ENCODE data around the gene ATRX. TPM values are rescaled to one million over a fixed set of nuclear protein-coding genes. Genes with fewer than 3 reads are reported as not detected.
"Not testable (repeated sequence)": the region's sequence is repeated elsewhere in the genome, so short reads cannot be mapped to it uniquely, and the experiment has no call there.

ATRX gene
- total RNA-seq, 2 donors from 2014 or later, result 70.2 to 74.5 TPM

- Mint-ChIP-seq H3K36me3 (ENCODE audit: low read depth) (peaks cover 53% of the 10 kb centered on the region), H3K27me3 (no peaks in the 10 kb centered on the region), H3K27ac (no peak overlapping the region), H3K4me1 (peaks cover 10% of the 10 kb centered on the region), H3K4me3 (no peak overlapping the region), H3K9me3 (no peaks in the 10 kb centered on the region)
- no peak for ATAC-seq (replicated peaks)
Measured at GRCh38 chrX:77528034-77528433, 258.0 kb downstream of the ATRX start.

GRCh38 chrX:77527233-77528001 lies 258.6 kb downstream of the ATRX start:
- Mint-ChIP-seq H3K9me3 (no peaks in the 10 kb centered on the region), H3K36me3 (ENCODE audit: low read depth) (peaks cover 53% of the 10 kb centered on the region), H3K4me3 (no peak overlapping the region), H3K27me3 (no peaks in the 10 kb centered on the region), H3K4me1 (peaks cover 10% of the 10 kb centered on the region), H3K27ac (peak overlapping the region; percentile 65)
- ATAC-seq (replicated peaks), result no peak

- Mint-ChIP-seq H3K4me1 (no peaks in the 10 kb centered on the region), H3K4me3 (no peak overlapping the region), H3K9me3 (peaks cover 5% of the 10 kb centered on the region), H3K27me3 (no peaks in the 10 kb centered on the region), H3K27ac (no peak overlapping the region), H3K36me3 (ENCODE audit: low read depth) (peaks cover 83% of the 10 kb centered on the region)
- no peak for ATAC-seq (replicated peaks)
Measured at GRCh38 chrX:77519765-77520164, 266.3 kb downstream of the ATRX start.

GRCh38 chrX:77514177-77514576 lies 271.8 kb downstream of the ATRX start:
- peaks cover 90% of the 10 kb centered on the region for H3K36me3 Mint-ChIP-seq (ENCODE audit: low read depth)
- no peak for ATAC-seq (replicated peaks)
- no peaks in the 10 kb centered on the region for H3K4me1 Mint-ChIP-seq
- no peak overlapping the region for H3K4me3 Mint-ChIP-seq
- no peaks in the 10 kb centered on the region for H3K27me3 Mint-ChIP-seq
- no peaks in the 10 kb centered on the region for H3K9me3 Mint-ChIP-seq
- no peak overlapping the region for H3K27ac Mint-ChIP-seq

GRCh38 chrX:77510007-77510406 lies 276.0 kb downstream of the ATRX start:
- peaks cover 70% of the 10 kb centered on the region for H3K36me3 Mint-ChIP-seq (ENCODE audit: low read depth)
- ATAC-seq (replicated peaks), result no peak
- peak overlapping the region; percentile 56 for H3K27ac Mint-ChIP-seq
- no peaks in the 10 kb centered on the region for H3K27me3 Mint-ChIP-seq
- no peaks in the 10 kb centered on the region for H3K4me1 Mint-ChIP-seq
- H3K9me3 Mint-ChIP-seq, result no peaks in the 10 kb centered on the region
- no peak overlapping the region for H3K4me3 Mint-ChIP-seq

- Mint-ChIP-seq H3K36me3 (ENCODE audit: low read depth) (peaks cover 27% of the 10 kb centered on the region), H3K4me3 (no peak overlapping the region), H3K27me3 (no peaks in the 10 kb centered on the region), H3K9me3 (no peaks in the 10 kb centered on the region), H3K27ac (peak overlapping the region; percentile 71), H3K4me1 (no peaks in the 10 kb centered on the region)
- no peak for ATAC-seq (replicated peaks)
Measured at GRCh38 chrX:77505227-77505626, 280.8 kb downstream of the ATRX start.

- Mint-ChIP-seq H3K27me3 (no peaks in the 10 kb centered on the region), H3K9me3 (no peaks in the 10 kb centered on the region), H3K36me3 (ENCODE audit: low read depth) (peaks cover 11% of the 10 kb centered on the region), H3K27ac (peak overlapping the region; percentile 66), H3K4me1 (no peaks in the 10 kb centered on the region), H3K4me3 (no peak overlapping the region)
- no peak for ATAC-seq (replicated peaks)
Measured at GRCh38 chrX:77502951-77503525, 283.0 kb downstream of the ATRX start.

- H3K4me3 Mint-ChIP-seq; H3K4me1 Mint-ChIP-seq; H3K36me3 Mint-ChIP-seq (ENCODE audit: low read depth); H3K27ac Mint-ChIP-seq; ATAC-seq (replicated peaks); H3K27me3 Mint-ChIP-seq; H3K9me3 Mint-ChIP-seq: not testable (repeated sequence)
Measured at GRCh38 chrX:77500164-77500563, 285.9 kb downstream of the ATRX start.

GRCh38 chrX:77493677-77494553 lies 292.1 kb downstream of the ATRX start:
- Mint-ChIP-seq H3K9me3 (no peaks in the 10 kb centered on the region), H3K4me3 (no peak overlapping the region), H3K27ac (no peak overlapping the region), H3K4me1 (no peaks in the 10 kb centered on the region), H3K36me3 (ENCODE audit: low read depth) (no peaks in the 10 kb centered on the region), H3K27me3 (no peaks in the 10 kb centered on the region)
- ATAC-seq (replicated peaks), result no peak

- no peak for ATAC-seq (replicated peaks)
- Mint-ChIP-seq H3K4me3 (no peak overlapping the region), H3K9me3 (peaks cover 15% of the 10 kb centered on the region), H3K27me3 (peaks cover 16% of the 10 kb centered on the region), H3K4me1 (no peaks in the 10 kb centered on the region), H3K36me3 (ENCODE audit: low read depth) (no peaks in the 10 kb centered on the region), H3K27ac (no peak overlapping the region)
Measured at GRCh38 chrX:77484045-77484444, 302.0 kb downstream of the ATRX start.

GRCh38 chrX:77455437-77455836 lies 330.6 kb downstream of the ATRX start:
- Mint-ChIP-seq H3K4me1 (no peaks in the 10 kb centered on the region), H3K9me3 (no peaks in the 10 kb centered on the region), H3K36me3 (ENCODE audit: low read depth) (no peaks in the 10 kb centered on the region), H3K27ac (no peak overlapping the region), H3K27me3 (no peaks in the 10 kb centered on the region), H3K4me3 (no peak overlapping the region)
- no peak for ATAC-seq (replicated peaks)

Other genes starting within 250 kb of the ATRX start
- gene MAGT1, start 109.2 kb upstream of the ATRX start, total RNA-seq, result 10 to 100 TPM; 28.6 to 43.2 TPM
- gene COX7B, start 113.3 kb upstream of the ATRX start, total RNA-seq, result 100 to 1,000 TPM; 166 to 272 TPM
- gene ATP7A, start 124.5 kb upstream of the ATRX start, total RNA-seq, result 10 to 100 TPM in 1 of 2 donors, 1 to 10 TPM in 1; 9.5 to 17.3 TPM
- gene PGAM4, start 183.4 kb upstream of the ATRX start, total RNA-seq, result not detected

All from activated T-helper 17 cell treated with anti-CD3 and anti-CD28 coated beads, Interleukin-2, amount 50 U/mL, for 72 hours (primary cell).